Smooth muscle cell of the brain vasculature (primary cell): ENCODE data around the gene TTC39B.

Experiments
- DNase-seq: peaks from one replicate; pipeline ENCODE4 v3.0.0-alpha.2; 2012; ENCODE audit warnings: low read depth, low spot score

Gene TTC39B

GRCh38 chr9:15135164-15135792 lies 171.7 kb downstream of the TTC39B start:
- DNase-seq = peak; percentile 46

- DNase-seq = no peak
Observed at GRCh38 chr9:15133488-15133887, 173.5 kb downstream of the TTC39B start.

- DNase-seq = no peak
Observed at GRCh38 chr9:15132091-15132490, 174.9 kb downstream of the TTC39B start.

GRCh38 chr9:15131094-15131493 lies 175.9 kb downstream of the TTC39B start:
- no peak for DNase-seq

- no peak for DNase-seq
Observed at GRCh38 chr9:15127831-15128230, 179.2 kb downstream of the TTC39B start.

GRCh38 chr9:15121630-15122029 lies 185.4 kb downstream of the TTC39B start:
- no peak for DNase-seq

GRCh38 chr9:15116130-15116580 lies 190.9 kb downstream of the TTC39B start:
- no peak for DNase-seq

GRCh38 chr9:15115702-15116101 lies 191.3 kb downstream of the TTC39B start:
- DNase-seq = no peak

- DNase-seq = no peak
Observed at GRCh38 chr9:15115041-15115440, 192.0 kb downstream of the TTC39B start.
